Brain microvascular endothelial cell (primary cell): ENCODE measurements around the gene RYR3.

Experiments used
- DNase-seq: peaks from one replicate; pipeline ENCODE4 v3.0.0-alpha.2; 2020
- H3K27ac ChIP-seq: fragments of 250-450 bp; sonication (Bioruptor Pico); 2 replicates; pipeline ENCODE4 v1.5.1; 2020; ENCODE audit warnings: mild to moderate bottlenecking, moderate library complexity
- H3K27me3 ChIP-seq: fragments of 250-450 bp; sonication (Bioruptor Pico); replicated peaks from 2 replicates; pipeline ENCODE4 v1.5.1; 2020; ENCODE audit warnings: mild to moderate bottlenecking
- H3K36me3 ChIP-seq: fragments of 250-450 bp; sonication (Bioruptor Pico); replicated peaks from 2 replicates; pipeline ENCODE4 v1.5.1; 2020; ENCODE audit warnings: mild to moderate bottlenecking
- H3K4me3 ChIP-seq: 2 replicates; pipeline ENCODE4 v1.5.1; 2011; ENCODE audit warnings: low read depth, mild to moderate bottlenecking, control low read depth, low read length, moderate library complexity
- in situ Hi-C: cut with HindIII; loops from 2 replicates; pipeline ENCODE4 v1.10.0; 2017; ENCODE audit warnings: low sequenced_read_pairs, low pct_ligation_motif_present
- TF ChIP-seq, protein P1 (sequence below): IDR thresholded peaks from 2 replicates; pipeline ENCODE4 v1.5.1; 2011; ENCODE audit warnings: low read depth, mild to moderate bottlenecking, moderate library complexity, low read length, control low read depth, inconsistent platforms; ENCODE audit errors: missing control alignments

The RYR3 gene

GRCh38 chr15:33670567-33670966 is 359.8 kb downstream of the RYR3 start:
- Histone ChIP-seq H3K27me3 (no peaks in the 10 kb centered on the region), H3K36me3 (no peaks in the 10 kb centered on the region), H3K4me3 (no peak overlapping the region), H3K27ac (no peak overlapping the region)
- no peak for DNase-seq
- in situ Hi-C loops = no loop called here
- TF ChIP-seq, protein P1, sequence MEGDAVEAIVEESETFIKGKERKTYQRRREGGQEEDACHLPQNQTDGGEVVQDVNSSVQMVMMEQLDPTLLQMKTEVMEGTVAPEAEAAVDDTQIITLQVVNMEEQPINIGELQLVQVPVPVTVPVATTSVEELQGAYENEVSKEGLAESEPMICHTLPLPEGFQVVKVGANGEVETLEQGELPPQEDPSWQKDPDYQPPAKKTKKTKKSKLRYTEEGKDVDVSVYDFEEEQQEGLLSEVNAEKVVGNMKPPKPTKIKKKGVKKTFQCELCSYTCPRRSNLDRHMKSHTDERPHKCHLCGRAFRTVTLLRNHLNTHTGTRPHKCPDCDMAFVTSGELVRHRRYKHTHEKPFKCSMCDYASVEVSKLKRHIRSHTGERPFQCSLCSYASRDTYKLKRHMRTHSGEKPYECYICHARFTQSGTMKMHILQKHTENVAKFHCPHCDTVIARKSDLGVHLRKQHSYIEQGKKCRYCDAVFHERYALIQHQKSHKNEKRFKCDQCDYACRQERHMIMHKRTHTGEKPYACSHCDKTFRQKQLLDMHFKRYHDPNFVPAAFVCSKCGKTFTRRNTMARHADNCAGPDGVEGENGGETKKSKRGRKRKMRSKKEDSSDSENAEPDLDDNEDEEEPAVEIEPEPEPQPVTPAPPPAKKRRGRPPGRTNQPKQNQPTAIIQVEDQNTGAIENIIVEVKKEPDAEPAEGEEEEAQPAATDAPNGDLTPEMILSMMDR = no peak

- TF ChIP-seq, protein P1 = no peak
- no peak for DNase-seq
- in situ Hi-C loops = no loop called here
- H3K27ac ChIP-seq = no peak overlapping the region
- no peaks in the 10 kb centered on the region for H3K27me3 ChIP-seq
- no peak overlapping the region for H3K4me3 ChIP-seq
- no peaks in the 10 kb centered on the region for H3K36me3 ChIP-seq
These were observed 360.7 kb downstream of the RYR3 start for GRCh38 chr15:33671456-33671855.

GRCh38 chr15:33675246-33675645 is 364.5 kb downstream of the RYR3 start:
- Histone ChIP-seq H3K27ac (no peak overlapping the region), H3K4me3 (no peak overlapping the region), H3K27me3 (no peaks in the 10 kb centered on the region), H3K36me3 (no peaks in the 10 kb centered on the region)
- TF ChIP-seq, protein P1 = peak; percentile 57
- in situ Hi-C loops = no loop called here
- DNase-seq = peak; percentile 6

- in situ Hi-C loops = no loop called here
- TF ChIP-seq, protein P1 = no peak
- Histone ChIP-seq H3K36me3 (no peaks in the 10 kb centered on the region), H3K27me3 (no peaks in the 10 kb centered on the region), H3K27ac (no peak overlapping the region), H3K4me3 (no peak overlapping the region)
- no peak for DNase-seq
These were observed 366.6 kb downstream of the RYR3 start for GRCh38 chr15:33677238-33677830.

DNA sequence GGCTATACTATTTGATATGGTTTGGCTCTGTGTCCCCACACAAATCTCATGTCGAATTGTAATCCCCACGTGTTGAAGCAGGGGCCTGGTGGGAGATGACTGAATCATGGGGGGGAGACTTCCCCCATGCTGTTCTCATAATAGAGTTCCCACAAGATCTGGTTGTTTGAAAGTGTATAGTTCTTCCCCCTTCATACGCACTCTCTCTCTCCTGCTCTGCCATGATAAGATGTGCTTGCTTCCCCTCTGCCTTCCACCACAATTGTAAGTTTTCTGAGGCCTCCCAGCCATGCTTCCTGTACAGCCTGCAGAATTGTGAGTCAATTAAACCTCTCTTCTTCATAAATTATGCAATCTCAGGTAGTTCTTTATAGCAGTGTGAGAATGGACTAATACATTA is 367.4 kb downstream of the RYR3 start:
- no peaks in the 10 kb centered on the region for H3K36me3 ChIP-seq
- H3K27ac ChIP-seq = no peak overlapping the region
- H3K27me3 ChIP-seq = no peaks in the 10 kb centered on the region
- TF ChIP-seq, protein P1 = no peak
- no peak overlapping the region for H3K4me3 ChIP-seq
- in situ Hi-C loops = no loop called here
- DNase-seq = no peak

DNA sequence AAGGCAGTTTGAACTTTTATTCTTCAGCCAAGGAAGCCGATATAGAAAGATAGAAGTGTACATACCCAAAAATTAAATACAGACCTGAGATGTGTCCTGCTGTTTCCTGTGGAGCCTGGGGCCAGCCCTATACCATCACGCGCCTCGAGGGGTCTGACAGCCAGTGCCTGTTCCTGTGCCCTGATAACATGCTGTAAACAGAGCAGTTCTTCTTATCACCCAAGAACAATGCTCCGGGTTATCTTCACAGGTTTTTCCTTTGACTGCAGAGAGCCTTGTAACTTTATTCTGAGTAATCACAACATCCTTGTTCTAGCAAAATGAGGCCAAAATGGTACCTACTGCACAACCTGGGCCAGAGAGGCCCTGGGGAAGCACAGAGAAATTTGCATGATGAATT is 367.8 kb downstream of the RYR3 start:
- TF ChIP-seq, protein P1 = no peak
- H3K36me3 ChIP-seq = no peaks in the 10 kb centered on the region

More for the DNA sequence above, 367.8 kb downstream of the RYR3 start:
- H3K4me3 ChIP-seq = no peak overlapping the region
- no peak for DNase-seq
- in situ Hi-C loops = no loop called here
- no peaks in the 10 kb centered on the region for H3K27me3 ChIP-seq
- no peak overlapping the region for H3K27ac ChIP-seq
